ENCODE data around the gene WSB2. TPM values are rescaled to one million over a fixed set of nuclear protein-coding genes. Genes with fewer than 3 reads are reported as not detected.

The WSB2 gene
- 124 and 174 TPM in 2 replicates for total RNA-seq

GRCh38 chr12:118061011-118061872, at the start of gene WSB2:
Gene WSB2, minus strand, starts transcription at chr12:118061179. Its CDS starts 131 bp downstream, at chr12:118061048.

GRCh38 chr12:118103601-118104382, 42.8 kb upstream of the WSB2 start, which contains the start of gene VSIG10:
Gene VSIG10, minus strand, starts transcription at chr12:118104011. Its CDS starts 340 bp downstream, at chr12:118103671.

GRCh38 chr12:118016424-118017264, 44.3 kb downstream of the WSB2 start, which contains the start of gene RFC5:
Gene RFC5, plus strand, starts transcription at chr12:118016703. Its CDS starts 125 bp downstream, at chr12:118016828.

Other genes starting within 250 kb of the WSB2 start
- gene KSR2, start 92.2 kb downstream of the WSB2 start, total RNA-seq = under 0.01 TPM in 2 replicates
- 5.0 and 11.5 TPM in 2 replicates for gene RFC5, start 44.5 kb downstream of the WSB2 start, total RNA-seq
- gene VSIG10, start 42.8 kb upstream of the WSB2 start, total RNA-seq = 8.9 and 16.9 TPM in 2 replicates
- gene PEBP1, start 74.9 kb upstream of the WSB2 start, total RNA-seq = 162 and 173 TPM in 2 replicates